ENCODE measurements around the gene VSTM4.

Gene VSTM4

DNA sequence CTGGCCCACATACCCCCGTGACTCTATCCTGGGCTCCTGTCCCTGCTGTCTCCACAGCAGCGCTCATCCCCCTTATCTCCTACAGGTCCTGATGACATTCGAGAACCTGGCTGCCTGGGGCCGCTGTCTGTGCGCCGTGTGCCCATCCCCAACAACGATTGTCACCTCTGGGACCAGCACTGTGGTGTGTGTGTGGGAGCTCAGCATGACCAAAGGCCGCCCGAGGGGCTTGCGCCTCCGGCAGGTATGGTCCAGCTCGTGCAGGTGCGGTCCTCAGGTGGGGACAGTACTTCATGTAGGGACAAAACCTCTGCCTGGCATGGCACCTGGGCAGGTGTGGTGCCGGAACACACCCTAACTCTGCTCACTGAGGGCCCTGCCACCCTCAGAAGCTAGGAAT, 145.3 kb downstream of the VSTM4 start:
- no peak for DNase-seq (ENCODE audit: low read depth in 2 of 2)

- DNase-seq (ENCODE audit: low read depth in 2 of 2) = no peak
Measured at GRCh38 chr10:48968036-48968435, 147.3 kb downstream of the VSTM4 start.

GRCh38 chr10:48965460-48965859, 149.9 kb downstream of the VSTM4 start:
- DNase-seq (ENCODE audit: low read depth in 2 of 2) = no peak

Measured in fibroblast of skin of left biceps (primary cell).